HG03520 (cell line): Measurements from ENCODE around the gene KIF9.
"Not testable (repeated sequence)": the region's sequence is repeated elsewhere in the genome, so short reads cannot be mapped to it uniquely, and the experiment has no call there.

Experiments used
- ATAC-seq: cut with Tn5 transposase; IDR thresholded peaks from one replicate; pipeline ENCODE4 v1.9.1; 2021; ENCODE audit warnings: mild to moderate bottlenecking, moderate library complexity; ENCODE audit not compliant: unreplicated experiment

Gene KIF9

GRCh38 chr3:47256331-47256730, 26.3 kb downstream of the KIF9 start:
- not testable (repeated sequence) for ATAC-seq

DNA sequence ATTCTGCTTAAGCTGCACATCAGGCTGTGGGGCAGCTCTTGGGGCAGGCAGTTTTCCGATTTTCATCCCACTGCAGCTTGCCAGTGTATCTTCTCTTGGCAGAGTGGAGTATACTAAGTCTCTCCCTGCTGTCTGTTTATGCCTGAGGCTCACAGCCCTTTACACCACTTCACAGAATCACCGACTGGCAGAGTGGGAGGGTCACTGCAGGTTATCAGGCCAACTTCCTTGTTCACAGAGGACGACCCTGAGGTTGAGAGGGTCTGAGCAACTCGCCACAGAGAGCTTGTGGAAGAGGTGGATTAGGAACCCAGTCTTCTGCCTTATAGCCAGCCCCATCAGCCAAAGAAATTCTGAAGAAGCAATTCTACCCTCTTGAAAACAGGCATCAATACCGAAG, 30.9 kb downstream of the KIF9 start:
- no peak for ATAC-seq

DNA sequence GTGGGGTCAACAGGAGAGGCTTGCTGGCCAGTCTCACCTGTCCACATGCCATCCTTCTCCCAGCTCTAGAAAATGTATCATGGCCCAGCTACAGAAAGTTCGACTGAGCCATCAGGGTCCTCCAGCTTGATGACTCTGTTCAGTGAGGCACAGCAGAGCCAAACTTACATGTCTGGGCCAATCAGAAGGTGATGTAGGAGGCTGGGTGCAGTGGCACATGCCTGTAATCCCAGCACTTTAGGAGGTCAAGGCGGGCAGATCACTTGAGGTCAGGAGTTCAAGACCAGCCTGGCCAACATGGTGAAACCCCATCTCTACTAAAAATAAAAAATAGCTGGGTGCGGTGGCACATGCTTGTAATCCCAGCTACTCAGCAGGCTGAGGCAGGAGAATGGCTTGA, 31.5 kb downstream of the KIF9 start:
- ATAC-seq: not testable (repeated sequence)

DNA sequence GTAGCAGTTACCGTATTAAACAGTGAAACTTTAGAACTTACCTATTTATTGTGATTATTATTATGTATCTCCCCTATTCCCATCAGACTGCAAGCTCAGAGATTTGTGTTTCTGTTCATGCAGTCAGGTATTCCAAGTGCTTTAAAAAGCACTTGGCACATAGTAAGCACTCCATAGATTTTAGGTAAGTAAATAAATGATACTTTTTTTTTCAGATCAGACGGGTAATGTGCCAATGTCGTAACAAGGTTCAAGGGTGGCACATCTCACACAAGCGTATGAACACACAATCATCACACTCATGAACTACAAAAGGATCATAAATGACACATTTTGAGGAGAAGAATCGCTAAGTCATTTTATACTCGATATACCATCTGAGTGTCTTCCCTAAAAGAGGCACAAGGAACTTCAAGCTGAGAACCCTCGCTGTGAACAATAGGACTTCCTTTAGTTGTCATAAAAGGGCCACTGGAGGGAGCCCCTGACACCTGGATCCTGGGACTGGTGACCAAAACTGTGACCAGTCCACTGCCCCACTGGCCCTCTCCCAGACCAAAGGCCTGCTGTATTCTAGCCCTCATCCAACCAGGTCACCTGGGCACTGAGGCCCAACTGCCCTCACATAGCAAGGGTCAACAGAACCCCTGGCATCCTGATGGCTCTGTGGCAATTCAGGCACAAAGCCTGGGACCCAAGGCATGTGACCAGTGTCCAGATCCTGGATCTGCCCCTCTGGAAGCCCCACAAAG, 32.1 kb downstream of the KIF9 start:
- ATAC-seq: no peak

GRCh38 chr3:47247131-47248064, 35.2 kb downstream of the KIF9 start:
- no peak for ATAC-seq

DNA sequence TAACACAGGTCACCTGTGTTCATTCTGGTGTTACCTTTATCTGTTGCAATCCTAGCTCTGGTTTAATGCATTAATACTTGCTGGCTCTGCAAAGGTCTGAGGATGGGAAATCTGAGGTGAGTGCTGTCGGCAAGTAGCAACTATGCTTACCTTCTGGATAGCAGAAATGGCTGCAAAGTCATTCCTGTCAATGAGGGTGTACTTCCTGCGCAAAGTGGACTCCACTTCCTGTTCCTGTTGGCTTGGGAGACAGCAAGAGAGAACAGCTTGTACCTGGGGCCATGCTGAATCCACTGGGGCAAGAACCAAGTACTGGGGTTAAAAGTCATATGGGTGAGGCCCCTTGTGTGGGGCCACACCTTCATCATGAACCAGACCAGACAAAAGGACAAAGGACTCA, 37.3 kb downstream of the KIF9 start:
- ATAC-seq: no peak

DNA sequence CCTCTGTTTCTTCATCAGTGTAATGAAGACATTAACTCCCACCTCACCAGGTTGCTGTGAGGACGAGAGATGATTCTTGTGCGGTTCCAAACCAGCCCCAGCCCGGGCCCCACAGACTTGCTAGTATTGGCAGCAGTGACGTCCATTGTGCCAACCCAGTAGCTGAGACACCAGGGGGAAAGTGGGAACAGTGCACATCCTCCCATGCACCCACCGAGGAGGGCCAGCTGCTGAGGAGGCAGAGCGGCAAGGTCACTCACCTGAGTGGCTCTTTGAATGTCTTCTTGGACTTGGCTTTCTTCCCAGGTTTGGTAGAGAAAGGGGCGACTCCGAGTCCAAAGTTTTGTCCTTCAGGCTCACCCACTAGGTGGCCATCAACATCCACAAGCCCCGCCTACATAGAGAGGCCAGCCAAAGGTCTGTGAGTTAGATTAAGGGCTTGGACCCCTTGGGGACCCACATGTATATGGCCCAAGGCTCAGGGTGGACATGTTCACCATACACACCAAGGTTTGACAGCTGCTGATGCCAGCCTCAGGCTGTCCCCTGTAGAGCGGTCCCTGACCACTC, 38.0 kb downstream of the KIF9 start:
- ATAC-seq: no peak

DNA sequence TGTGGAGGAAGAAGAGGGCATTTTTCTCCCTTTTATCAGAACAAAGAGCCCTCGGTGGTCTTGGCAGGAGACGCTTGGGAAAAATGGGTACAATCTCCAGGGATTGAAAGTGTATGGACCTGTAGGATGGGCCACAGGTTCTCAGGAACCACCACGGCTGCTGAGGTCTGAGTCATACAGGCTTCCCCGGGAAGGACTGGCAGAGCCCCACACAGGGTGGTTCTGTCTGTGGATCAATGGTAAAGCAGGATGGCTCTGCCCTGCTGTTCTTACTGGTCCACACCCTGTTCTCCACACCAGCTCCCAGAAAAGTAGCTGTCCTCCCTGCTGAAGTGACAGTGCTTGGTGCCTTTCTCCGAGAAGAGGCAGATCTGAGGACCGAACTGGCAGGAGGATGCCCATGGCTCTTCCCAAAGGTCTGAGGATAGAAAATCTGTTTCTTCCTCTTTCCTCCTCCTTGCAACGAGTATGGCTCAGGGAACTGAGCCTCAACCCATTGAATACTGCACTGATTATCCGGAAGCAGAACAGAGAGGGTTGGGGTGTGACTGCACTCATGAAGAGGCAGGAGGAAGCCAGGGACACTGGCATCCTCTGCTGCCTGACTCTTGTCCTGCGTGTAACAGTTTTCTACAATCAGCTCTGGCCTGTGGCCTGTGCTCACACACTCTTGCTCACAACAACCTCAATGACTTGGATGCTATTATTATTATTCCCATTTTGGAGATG, 39.0 kb downstream of the KIF9 start:
- ATAC-seq: no peak

DNA sequence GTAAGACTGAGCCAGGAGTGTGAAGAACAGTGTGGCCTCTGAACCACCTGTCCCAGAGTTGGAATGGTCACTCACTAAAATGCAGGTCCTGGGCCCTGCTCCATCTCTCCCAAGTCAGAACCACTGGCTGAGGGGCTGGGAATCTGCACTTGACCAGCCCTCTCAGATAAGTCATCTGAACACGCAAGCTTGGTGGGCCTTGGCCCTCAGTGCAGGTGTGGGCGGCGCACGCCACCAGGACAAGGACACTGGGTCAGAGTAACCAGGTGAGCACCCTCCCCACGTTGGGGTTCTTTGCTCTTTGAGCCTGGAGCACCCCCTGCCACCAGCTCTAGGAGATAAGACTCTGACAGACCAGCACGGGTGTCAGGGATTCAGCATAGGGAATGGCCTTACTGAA, 42.7 kb downstream of the KIF9 start:
- ATAC-seq: no peak

GRCh38 chr3:47238017-47238416, 44.6 kb downstream of the KIF9 start:
- no peak for ATAC-seq

DNA sequence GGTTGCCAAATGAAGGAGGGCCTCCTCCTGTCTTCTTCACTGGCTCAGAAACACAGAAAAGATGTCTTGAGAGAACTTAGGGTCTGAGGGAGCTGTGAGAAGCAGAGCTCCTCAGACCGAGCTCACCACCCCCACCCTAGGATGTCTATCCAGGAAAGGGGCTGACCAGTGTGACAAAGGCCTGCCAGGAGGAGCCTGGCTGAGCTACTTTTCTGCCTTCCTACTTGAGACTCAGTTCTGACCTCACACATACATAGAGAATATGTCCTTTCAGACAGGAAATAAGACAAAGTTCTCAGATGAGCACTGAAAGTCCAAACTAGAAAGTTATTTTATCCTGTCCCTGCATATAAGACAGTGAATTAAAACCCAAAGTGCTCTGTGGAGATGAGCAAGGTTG, 54.5 kb downstream of the KIF9 start:
- peak; percentile 45 for ATAC-seq

- peak; percentile 40 for ATAC-seq
Measured at GRCh38 chr3:47227678-47228077, 54.9 kb downstream of the KIF9 start.

DNA sequence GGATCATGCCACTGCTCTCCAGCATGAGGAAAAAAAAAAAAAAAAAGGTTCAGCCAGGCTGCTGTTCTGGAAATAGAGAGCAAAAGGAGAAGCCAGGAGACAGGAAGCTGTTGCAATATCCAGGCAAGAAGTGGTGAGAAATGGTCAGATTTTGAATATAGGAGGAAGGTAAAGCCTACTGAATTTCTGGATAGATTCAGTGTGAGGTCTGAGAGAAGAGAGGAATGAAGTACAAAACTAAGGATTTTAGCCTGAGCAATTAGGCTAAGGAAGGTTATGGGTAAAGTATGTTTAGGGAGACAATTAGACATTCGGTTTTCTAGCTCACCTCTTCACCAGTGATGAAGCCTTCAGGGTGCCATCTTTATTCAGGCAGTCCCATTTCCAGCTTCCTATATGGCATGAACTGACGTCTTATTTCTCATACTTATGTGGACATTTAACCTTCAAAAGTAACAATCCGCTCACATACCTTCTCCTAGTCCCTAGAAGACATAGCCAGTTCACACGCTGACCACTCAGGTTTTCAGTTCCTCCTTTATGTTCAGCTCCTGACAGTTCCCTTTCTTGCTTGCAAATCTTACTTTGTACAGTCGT, 57.2 kb downstream of the KIF9 start:
- no peak for ATAC-seq

DNA sequence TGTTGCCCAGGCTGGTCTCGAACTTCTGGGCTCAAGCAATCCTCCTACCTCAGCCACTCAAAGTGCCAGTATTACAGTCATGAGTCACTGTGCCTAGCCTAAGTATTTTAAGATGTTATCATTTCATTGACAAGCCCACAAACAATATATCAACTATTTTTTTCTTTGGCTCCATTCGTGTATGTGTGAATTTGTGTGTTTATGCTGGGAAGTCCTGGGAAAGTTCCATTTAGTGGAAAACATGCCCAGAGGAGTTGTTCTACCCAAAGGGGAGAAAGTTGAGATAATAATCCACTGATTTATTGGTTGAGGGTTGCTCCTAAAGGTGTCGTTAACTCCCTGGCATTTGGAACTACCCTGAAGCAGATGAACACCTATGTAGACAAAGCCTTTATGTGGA, 58.8 kb downstream of the KIF9 start:
- no peak for ATAC-seq

GRCh38 chr3:47221798-47222197, 60.8 kb downstream of the KIF9 start:
- ATAC-seq: no peak

DNA sequence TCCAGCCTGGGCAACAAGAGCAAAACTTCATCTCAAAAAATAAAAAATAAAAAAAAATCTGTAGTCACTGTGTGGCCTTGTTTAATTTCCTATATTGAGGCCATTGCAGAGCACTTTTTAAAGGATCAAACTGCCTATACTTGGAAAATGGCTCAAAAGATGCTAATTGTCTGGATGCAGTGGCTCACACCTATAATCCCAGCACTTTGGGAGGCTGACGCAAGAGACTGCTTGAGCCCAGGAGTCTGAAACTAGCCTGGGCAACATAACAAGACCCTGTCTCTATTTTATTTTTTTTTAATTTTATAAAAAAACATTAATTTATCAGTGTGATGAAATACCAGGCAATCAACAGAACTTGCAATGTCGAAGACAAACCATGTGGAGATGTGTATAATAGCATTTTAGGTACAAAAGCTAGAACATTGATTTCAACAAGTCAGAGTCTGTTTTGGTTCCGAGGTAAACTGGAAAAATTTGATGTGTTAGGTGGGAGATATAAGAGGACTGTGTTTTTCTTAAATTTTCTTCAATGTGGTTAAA, 71.7 kb downstream of the KIF9 start:
- no peak for ATAC-seq

DNA sequence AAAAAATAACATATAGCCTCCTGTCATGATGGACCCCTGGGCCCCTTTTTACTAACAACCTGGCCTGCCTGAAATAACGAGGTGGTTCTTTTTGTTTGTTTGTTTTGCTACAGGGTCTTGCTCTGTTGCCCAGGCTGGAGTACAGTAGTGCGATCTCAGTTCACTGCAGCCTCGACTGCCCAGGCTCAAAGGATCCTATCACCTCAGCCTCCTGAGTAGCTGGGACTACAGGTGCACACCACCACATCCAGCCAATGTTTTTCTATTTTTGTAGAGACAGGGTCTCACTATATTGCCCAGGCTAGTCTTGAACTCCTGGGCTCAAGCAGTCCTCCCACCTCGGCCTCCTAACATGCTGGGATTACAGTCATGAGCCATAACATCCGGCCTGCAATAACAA, 76.6 kb downstream of the KIF9 start:
- not testable (repeated sequence) for ATAC-seq

- ATAC-seq: no peak
Measured at GRCh38 chr3:47204875-47205274, 77.7 kb downstream of the KIF9 start.

DNA sequence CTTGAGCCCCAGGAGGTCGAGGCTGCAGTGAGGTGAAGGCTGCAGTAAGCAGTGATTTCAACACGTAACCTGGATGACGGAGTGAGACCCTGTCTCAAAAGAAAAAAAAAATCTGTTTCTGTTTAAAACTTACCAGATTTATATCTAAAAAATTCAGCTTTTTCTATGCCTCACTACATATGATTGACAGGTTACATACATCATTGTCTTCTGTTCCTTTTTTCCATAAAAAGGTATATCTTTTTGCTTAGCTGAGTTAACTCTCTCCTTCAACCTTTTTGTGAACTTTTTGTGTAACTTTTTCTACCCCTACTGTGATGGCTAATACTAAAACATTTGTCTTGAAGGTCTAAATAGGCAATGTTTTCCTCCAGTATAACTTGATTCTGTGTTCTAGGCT, 80.1 kb downstream of the KIF9 start:
- no peak for ATAC-seq

GRCh38 chr3:47197287-47197686, 85.3 kb downstream of the KIF9 start:
- no peak for ATAC-seq
